Fibroblast of upper back skin (primary cell): ENCODE results near the gene ANKS1A.

Source experiments
- DNase-seq: peaks from one replicate; pipeline ENCODE4 v3.0.0-alpha.2; 2013

The ANKS1A gene

DNA sequence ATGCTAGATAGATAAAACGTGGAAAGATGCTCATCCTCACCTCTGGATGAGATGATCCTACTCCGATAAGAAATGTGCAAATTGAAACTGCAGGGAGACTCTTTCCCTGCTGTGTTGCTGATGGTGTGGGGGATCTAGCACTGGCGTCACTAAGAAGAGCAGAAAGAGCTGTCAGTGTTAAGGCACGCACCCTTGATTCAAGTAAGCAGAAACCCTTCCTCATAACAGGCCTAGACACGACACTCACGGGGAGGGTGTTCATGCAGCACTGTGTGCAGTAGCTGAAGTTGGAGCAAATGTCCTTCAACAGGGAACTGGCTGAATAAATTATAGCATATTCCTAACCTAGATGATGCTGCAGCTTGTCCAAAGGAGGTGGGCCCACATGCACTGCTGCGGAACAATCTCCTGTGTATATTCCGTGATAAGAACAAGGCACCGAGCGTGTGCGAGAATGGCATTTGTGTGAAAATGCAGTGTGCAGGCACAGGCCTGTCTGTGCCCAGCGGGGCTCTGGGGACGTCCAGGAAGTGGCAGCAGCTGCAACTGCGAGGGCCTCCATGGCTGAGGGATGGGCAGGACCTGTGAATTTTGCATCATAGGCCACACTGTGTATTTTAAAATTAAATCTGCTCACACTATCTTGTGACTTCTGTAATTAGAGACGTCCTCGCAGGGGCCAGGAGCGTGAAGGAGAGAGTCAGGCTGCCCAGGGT is 188.1 kb downstream of the ANKS1A start:
- DNase-seq = no peak

DNA sequence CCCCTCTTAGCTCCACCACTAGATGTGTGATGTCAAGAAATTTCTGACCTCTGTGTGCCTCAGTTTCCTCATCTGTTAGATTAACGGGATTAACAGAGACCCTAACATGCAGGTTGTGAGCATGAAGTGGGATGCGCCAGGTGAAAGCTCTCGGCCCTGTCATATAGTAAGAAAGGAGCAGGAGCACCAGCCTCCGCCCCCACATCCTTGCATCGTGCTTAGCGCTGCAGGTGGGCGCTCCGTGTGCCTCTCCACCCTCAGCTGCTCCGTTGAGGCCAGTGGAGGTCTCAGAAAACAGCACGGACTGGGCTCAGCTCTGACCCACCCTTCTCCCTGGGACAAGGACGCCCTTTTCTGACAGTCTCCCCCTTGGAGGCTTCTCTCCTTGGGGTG is 188.7 kb downstream of the ANKS1A start:
- DNase-seq = no peak

DNA sequence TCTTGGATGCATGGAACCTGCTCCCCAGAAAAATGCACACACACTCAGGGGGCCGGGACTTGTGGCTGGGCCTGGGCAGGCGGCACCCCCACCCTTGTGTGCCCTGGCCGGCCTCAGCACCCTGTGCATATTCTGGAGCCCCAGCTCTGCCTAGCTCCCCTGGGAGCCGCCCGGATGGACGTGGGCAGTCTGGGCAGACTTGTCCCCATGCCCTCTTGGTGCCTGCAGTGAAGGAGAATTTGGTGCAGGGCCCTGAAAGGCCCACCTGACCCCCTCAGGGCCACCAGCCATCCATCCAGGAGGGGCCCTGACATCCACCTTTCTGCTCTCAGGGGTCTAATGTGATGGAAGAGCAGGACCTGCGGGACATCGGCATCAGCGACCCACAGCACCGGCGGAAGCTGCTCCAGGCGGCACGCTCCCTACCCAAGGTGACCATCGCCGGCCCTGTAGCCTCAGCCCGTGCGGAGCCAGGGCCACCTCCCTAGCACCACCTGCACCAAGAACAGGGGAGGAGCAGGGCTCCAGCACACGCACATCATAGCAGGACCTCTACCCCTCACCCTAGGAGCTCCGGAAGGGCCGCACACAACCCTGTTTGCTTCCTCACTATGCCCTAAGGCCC is 189.3 kb downstream of the ANKS1A start:
- DNase-seq = no peak

DNA sequence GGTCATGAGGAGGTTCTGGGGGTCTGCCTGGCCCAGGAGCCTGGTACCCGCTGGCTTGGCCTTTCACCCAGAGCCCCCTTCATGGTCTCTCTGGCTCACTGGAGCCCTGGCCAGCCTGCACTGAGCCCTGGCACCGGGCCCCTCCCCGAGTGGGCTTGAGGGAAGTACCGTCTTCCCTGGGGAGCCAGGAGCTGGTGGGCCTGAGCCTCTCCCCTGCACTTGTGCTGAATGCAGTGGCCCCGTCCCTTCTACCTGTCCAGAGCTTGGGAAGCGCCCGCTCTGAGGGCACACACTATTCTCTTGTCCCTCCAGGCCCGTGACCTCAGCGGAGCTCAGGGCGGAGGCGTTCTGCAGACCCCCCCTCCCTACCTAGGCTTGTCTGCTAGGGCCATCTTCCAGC is 189.8 kb downstream of the ANKS1A start:
- DNase-seq = no peak

DNA sequence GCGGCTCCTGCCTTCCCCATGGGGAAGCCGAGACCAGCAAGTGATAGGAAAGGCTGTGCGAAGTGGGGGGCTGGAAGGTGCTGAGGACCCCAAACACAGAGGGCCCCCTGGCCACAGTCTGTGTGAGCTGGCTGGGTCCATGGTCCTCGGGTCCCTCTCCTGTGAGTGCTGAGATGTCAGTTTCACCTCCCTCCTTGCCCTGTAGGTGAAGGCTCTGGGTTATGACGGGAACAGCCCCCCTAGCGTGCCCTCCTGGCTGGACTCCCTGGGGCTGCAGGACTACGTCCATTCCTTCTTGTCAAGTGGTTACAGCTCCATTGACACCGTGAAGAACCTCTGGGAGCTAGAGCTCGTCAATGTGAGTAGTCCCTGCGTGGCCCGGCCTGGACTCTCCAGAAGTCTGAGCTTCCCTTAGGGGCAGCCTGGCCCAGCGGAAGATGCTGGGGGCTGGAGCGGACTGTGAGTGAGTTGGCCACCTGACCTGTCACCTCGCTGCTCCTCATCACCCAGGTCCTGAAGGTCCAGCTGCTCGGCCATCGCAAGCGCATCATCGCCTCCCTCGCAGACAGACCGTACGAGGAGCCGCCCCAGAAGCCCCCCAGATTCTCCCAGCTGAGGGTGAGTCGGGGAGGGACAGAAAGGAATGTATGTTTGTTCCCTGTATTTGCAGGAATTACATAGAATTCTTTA is 190.4 kb downstream of the ANKS1A start:
- DNase-seq = no peak

DNA sequence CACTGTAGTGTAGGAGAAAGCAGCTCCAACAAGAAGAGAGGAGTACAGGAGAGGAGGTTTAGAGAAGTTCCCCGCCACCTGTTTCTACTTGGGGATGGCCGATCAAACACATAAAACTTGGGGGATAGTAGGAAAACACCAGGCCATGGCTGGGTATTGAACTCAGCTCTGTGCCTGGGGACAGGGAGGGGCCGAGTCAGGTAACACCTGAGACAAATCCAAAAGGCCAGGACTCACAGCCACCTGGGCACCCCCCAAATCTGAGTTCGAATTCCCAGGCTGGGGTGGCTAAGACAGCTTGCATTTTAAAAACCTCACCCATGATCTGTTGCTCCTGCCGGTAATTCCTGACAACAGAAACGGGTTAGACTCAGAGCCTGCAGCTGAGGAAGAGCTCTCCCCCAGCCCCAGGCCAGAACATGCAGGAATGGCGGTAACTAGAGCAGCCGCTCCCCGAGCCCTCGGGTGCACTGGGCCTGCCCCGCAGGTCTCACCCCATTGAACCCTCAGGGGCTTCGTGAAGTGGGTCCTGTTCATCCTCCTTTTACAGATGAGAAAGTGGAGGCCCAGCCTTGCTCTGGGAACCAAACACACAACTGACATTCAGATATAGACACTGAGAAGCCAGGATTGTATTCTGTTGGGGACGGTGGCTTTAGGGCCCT is 191.1 kb downstream of the ANKS1A start:
- DNase-seq = no peak

DNA sequence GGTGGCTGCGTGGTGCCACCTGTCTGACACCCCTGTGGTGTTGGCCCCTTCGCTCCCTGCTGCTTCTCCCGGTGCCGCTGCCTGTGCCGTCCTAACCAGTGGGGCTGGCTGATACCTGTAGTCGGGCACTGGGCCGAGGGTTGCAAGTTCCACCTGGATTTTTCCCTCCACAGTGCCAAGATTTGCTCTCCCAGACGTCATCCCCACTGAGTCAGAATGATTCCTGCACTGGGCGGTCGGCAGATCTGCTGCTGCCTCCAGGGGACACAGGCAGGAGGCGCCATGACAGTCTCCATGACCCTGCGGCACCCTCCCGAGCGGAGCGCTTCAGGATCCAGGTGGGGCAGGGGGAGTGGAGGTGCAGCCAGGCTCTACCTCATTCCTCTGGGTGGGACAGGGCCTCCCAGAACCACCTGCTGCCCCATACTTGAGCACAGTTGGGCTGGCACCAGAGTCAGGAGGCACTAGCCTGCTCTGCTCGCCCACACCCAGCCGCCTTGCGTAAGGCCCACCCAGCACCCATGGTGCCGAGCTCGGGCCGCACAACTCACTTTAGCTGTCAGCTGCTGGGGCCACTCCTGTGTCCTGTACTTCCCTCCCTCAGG is 191.9 kb downstream of the ANKS1A start:
- no peak for DNase-seq

DNA sequence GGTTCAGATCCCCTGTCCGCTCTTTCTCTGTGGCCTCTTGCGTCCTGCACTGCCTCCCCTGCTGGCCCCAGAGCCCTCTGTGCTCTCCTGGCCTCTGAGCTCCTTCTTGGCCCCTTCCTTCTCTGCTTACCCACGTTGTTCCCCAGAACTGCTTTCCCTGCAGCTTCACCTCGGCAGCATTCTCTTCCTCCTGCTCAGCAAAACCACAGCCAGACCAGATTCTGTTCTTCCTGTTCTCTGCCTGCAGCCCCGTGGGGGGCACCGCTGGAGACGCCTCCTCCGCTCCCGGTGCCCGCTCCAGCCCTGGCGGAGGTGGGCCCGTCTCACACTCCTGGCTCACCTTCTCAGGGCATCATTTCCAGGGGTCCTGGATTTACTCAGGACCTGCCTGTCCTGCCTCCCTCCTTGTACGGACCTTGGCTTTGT is 192.4 kb downstream of the ANKS1A start:
- peak; percentile 60 for DNase-seq

DNA sequence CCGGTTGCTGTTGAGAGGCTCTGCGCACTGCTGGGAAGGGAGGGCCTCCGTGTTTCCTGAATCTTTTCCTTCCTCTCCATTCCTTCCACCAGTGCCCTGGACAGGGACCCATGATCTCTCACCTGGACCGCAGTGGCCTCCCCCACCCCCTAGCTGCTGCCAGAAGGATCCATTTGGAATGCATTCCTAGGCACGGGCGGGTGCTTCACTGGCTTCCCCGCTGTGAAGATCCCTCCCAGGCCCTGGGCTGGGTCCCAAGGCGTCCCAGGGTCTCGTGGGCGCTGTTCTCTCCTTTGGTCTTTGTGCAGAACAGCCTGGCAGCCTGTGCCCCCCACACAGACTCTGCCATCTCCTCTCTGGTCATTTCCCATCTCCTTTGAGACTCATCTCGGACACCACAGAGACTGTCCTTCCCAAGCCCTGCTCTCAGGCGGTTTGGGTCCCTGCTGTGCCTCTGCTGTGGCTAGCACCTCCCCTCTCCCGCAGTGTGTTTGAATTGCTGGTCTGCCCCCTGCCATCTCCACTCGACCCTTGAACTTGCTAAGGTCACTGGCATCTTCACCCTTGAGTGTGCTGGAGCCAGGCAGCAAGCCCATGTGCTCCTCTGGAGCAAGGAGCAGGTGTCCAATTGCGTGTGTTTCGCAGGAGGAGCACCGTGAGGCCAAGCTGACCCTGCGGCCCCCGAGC is 193.1 kb downstream of the ANKS1A start:
- DNase-seq = no peak

DNA sequence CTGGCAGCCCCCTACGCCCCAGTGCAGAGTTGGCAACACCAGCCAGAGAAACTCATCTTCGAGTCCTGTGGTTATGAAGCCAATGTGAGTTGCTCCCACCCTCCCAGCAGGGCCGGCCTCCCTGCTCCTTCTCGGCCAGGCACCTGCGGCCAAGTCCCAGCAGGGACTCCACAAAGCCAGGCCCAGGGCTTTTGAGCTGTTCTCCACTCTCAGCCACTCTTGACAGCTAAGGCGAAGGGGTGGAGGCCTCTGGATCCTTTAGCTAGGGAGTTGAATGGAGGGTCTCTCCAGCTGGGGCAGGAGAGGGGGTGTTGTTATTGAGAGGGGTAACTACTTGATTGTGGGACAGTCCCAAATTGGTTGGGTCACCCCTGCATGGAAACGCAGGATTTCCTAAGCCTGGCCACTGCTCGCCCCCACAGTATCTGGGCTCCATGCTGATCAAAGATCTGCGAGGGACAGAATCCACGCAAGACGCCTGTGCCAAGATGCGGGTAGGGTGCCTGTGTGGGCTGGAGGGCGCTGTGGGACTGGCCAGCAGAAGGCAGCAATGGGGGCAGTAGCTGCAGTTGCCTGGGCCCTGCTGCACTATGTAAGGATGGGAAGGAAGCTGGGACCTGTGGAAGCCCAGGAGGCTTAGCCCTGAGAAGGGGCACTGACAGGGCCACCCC is 193.8 kb downstream of the ANKS1A start:
- DNase-seq = no peak

DNA sequence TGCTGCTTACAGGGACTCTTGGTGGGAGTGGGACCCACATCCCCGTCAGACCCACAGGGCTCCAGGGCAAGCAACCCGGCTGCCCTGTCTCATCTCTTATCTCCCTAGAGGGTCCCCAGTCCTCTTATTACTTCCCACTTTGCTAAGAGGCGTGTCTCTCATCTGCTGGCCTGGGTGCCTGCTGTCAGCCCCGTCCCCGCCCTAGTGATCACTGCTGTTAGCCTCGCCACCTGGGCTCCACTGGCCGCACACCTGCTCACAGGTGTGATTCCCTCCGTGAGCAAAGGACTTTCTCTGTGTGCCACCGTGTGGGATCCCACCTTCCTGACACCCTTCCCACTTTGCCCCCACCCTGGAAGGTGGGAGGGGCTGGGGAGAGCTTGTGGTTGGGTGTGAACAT is 194.5 kb downstream of the ANKS1A start:
- DNase-seq = no peak

DNA sequence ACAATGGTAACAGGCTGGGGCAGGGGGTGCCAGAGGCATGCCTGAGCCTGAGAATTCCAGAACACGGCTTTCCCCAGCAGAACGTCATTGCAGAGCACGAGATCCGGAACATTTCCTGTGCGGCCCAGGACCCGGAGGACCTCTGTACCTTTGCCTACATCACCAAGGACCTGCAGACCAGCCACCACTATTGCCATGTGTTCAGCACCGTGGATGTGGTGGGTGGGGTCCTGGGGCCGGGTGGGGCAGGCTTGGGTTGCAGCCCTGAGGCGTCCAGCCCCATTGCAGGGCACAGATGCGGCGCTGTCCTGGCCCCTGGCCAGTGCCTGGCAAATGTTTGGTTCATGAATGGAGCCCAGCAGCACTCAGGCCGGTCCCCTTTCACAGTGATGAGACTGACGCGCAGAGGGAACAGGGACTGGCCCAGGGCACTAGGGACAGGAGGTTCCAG is 195.0 kb downstream of the ANKS1A start:
- no peak for DNase-seq

DNA sequence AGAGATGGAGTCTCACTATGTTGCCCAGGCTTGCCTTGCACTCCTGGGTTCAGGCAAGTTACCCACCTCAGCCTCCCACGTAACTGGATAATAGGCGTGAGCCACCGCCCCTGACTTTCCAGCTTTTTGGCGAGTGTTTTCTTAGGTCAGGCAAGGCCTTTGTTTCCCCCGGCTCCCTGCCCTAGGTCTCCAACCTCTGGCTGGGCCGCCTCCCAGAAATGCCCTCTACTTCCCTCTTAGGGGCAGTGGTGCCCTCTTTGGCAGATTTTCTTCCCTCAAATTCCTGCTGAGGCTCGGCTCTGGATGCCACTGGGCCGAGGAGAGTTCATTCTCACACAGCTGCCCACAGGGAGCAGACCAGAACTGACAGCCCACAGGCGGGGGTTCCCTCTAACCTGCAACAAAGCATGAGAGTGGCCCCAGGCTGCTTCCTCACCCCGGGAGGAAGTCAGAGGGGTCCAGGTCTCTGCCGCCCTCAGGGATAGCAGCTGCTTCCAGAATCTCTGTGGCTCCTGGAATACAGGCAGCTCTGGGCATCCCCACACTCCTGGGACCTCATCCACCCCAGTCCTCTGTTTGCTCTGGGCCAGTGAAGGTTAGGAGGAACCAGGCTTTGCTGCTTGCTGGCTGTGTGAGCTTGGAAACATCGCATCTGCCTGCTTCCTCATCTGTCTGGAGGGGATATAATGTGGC is 195.6 kb downstream of the ANKS1A start:
- no peak for DNase-seq

DNA sequence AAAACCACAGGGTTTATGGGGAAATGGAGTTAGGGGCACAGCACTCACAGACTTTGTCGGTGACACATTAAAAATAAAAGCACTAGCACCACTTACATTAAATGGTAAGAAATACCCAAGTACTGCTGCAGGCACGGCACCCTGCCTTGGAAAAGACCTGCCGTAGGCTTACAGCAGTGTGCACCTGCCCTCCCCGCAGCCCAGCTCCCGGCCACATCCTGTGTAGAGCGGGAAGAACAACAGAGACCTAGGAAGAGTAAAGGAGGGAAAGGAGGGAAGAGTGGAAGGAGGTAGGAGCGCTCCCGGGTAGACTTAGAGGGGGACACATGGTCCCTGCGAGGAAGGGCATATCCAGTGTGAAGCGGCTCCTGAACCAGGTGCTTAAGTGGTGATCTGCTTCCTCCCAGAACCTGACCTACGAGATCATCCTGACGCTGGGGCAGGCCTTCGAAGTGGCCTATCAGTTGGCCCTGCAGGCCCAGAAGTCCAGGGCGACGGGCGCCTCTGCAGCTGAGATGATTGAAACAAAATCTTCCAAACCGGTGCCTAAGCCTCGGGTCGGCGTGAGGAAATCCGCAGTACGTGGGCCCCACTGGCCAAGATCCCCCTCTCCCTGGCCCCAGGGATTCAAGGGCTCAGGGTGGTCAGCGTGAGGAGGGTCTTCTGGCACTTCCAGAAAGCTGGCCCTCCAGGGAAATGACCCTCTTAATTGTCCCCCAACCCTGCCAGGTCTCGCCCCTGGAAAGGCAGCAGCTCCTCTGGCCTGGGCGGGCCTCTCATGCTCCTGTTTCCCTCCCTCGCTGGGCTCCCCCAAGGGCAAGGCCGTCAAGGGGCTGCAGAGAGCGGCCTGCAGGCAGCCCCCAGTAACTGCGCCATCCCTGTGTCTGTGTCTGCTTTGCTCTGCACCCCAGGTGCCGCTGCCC is 196.6 kb downstream of the ANKS1A start:
- DNase-seq = no peak

DNA sequence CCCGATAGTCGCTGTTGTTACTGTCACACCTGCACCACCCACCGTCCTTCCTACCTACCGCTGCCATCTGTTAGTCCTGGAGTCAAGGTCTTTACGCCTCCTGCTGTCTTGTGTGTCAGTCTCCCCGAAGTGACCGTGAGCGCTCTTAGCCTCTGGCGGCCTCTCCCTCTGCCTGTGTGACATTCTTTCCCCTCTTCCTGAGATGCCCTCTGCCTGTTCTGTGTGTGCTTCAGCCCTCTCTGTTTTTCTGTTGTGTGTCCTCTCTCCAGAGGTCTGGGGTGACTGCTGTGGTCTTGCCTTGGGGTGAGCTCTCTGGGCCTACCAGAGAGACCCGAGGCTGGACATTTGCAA is 197.2 kb downstream of the ANKS1A start:
- DNase-seq = no peak

DNA sequence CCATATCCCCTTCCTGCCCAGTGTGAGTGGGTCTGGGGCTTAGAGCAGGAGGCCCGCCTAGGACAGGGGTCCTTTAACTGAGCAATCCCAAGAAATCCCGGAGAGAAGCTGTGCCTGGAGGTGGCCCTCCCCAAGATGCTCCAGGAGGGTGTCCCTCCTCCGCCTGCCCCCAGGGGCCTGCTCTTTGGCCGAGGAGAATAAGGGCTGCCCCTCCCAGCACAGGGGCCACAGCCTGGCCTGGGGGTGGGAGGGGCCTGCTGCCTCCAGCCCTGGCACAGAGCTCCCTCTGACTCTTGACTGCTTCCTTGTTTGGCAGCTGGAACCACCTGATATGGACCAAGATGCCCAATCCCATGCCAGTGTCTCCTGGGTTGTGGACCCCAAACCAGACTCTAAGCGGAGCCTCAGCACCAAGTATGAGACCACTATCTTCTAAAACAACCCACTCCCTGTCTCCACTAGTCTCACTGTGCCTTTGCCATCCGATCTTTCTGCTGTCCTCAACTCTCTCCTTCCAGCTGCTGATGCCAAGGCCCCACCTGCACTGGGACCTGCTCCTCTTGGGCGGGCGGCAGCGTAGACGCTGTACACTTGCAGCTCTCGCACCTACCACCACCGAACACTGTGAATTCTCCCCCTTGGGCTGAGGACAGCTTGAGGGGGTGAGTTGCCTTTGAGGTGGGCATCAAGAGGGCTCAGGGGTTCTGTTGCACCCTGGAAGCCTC is 197.7 kb downstream of the ANKS1A start:
- DNase-seq = no peak

DNA sequence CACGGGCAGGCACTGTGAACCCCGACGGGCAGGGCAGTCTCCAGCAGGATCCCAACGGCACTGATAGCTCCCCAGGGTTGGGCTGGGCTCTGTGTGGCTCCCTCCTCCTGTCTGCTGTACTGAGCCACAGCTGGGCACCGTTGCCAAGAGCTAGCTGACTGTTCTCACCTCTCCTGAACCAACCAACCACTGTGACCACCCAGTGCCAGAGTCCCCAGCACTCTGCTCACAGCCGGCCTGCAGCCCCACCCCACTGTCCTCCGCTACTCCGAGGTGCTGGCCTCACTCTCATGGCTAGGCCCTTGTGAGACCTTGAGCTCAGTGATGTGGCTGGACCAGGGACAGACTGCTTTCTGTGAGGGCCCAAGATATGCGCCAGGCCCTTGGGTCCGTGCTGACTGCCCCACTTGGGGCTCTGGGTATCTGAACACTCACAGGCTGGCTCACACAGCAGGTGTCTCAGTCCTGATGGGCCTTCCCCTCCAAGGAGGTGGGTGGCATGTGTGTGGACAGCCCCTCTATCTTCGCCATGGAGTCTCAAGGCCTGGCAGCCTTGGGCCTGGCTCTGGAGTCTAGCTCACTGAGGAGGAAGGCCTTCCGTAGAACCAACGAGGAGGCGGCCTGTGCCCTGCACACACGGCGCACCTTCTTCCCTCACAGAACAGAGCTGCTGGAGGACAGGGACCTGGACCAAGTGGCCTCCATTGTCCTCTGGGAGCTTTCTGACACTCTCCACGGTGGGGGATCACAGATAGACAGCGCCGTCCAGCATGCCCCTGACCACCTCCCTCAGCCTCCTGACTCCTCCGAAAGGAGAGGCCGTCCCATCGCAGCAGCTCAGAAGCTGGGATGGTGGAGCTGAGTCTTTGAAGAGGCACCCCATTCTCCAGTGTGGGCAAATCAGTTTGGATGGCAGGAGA is 198.6 kb downstream of the ANKS1A start:
- DNase-seq = no peak
